Fibroblast of skin of scalp (primary cell): ENCODE results near the gene TCL1A.
"Not testable (repeated sequence)": the region's sequence is repeated elsewhere in the genome, so short reads cannot be mapped to it uniquely, and the experiment has no call there.

ENCODE experiments used
- DNase-seq: peaks from one replicate; pipeline ENCODE4 v3.0.0-alpha.2; 2013

Gene TCL1A

DNA sequence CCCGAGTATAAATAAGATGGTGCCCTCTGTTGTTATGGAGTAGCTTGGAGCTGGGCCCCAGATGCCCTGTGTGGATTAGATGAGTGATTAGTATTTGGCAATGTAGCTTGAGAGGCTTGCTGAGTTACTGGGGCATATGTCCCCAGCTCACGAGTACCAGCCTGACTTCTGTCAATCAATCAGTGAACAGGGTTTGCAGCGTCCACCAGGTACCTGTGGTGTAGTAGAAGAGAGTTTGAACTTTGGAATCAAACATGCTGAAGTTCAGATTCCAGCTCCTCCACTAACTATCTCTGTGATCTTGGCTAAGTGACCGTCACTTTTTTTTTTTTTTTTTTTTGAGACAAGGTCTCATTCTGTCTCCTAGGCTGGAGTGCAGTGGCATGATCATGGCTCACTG lies 39.3 kb downstream of the TCL1A start:
- DNase-seq, result no peak

DNA sequence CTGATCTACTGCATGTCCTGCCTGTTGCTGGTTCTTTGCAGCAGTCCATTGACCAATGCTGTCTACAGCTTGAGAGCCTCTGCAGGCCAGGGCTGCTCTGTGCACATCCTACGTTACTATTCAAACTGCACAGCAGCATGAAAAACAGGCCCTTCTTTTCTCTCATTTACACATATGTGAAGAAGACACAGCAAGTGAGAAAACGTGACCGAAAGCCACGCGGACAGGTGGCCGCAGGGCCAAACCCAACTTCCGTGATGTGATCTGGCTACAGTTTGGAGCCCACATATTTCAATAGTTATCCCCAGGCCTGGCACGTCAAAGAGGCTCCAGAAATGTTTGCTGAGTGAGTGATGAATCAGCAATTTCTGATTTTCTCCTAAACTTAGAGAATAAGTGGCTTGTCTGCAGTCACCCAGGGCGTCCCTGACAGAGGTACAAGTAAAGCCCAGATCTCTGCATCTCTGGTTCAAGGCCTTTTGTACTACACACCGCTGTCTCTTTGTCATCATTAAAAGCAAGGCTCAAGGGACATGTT lies 45.6 kb downstream of the TCL1A start:
- no peak for DNase-seq

DNA sequence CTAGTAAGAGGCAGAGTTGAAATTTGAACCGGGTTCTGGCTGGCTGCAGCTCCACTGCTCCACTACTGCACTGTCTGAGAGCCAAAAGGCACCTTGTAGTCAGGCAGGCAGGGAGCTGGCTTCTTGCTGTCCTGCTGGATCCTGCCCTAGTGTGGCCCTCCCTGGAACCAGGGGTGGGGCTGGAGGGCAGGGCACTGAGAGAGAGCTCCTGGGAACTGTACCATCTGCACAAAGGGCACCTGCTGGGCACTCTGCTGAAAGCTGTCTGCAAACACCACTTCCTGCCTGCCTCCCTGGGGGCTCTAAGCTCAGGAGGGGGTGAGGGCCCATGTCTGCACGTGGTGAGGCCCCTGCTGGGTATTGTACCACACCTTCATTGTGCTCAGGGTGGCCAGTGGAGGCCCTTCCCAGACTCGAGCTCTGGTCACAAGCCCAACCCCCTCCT lies 46.7 kb downstream of the TCL1A start:
- no peak for DNase-seq

DNA sequence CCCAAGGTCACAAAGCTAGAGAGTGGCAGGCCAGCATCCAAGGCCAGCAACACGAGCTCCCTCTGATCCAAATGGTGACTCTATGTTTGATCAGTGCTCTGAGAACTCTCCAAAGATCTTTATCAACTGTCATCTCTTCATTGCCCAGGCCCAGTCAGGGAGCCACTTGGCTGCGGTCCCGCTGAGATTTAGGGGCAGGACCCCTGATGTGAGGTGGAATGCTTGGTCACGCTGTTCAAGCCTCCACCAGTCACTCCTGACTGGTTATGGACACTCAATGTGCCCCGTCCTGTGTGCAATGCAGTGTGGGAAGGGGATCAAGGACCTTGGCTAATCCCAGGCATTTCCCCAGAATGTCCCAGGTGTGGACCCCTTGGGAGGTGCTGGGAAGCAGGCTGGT lies 47.5 kb downstream of the TCL1A start:
- DNase-seq, result no peak

DNA sequence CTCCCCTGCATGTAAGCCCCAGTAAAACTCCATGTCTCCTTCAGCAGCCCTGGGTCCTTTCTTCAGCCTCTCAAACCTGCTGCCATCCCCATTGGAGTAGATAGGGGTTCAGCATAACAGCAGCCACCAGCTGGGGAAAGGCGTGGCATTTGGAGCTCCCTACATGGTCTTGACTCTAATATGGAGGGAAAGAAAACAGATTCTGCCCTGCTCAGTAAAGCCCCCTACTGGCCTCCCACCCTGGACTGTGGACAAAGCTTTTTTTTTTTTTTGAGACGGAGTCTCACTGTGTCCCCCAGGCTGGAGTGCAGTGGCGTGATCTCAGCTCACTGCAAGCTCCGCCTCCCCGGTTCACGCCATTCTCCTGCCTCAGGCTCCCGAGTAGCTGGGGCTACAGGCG lies 48.4 kb downstream of the TCL1A start:
- not testable (repeated sequence) for DNase-seq

DNA sequence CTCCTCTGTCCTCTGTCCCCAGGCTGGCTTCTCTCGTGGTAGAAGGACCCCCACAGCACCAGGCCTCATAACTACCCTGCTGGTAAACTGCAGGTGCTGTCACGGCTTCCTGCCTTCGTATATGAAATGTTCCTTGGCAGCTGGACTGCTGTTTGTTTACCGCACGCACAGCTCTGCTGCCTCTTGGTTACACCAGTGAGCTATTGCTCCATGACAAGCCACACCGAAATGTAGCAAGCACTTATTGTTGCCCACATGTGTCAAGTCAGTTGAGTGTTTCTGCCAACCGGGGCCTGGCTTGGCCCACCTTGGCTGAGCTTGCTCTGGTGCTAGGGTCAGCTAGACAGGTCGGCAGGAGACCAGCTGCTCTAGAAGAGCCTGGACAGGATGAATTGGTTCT lies 49.4 kb downstream of the TCL1A start:
- DNase-seq, result no peak

DNA sequence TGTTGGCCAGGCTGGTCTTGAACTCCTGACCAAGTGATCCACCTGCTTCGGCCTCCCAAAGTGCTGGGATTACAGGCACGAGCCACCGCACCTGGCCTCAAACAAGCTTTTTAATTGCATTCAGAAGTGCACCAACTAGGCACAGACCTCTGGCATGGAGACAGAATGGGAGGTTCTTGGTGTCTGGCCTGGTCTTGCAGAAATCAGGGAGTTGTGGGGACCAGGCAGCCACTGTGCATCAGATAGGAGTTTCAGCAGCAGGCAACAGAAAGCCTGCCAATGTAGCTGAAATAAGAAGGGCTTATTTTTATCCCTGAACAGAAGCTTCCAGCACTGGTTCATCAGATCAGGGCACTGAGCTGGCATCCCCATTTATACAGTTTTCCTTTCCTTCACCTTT lies 49.9 kb downstream of the TCL1A start:
- DNase-seq, result no peak

DNA sequence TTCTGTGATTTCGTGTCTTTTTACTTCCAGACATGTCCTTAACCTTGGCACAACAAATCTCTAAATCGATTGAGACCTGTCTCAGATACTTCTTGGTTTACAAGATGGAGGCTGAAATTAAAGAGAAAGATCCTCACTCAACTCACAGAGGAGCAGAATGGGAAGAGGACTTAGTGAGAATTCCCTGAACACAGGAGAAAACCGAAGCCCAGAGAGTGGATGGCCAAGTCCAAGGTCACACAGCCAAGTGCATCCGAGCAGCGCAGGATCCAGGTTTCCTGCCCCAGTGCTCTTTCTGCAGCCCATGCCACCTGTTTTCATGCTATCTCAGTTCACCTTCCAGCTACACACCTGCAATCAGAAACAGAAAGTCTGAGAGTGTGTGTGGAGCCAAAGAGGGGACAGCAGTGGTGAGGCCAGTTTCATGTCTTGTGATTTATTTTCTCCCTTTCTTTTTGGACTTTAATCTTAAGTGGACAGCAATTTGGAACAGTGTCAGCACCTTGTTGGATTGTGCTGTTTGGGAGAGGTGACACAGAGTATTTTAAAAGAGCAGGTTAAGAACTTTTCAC lies 50.6 kb downstream of the TCL1A start:
- no peak for DNase-seq

DNA sequence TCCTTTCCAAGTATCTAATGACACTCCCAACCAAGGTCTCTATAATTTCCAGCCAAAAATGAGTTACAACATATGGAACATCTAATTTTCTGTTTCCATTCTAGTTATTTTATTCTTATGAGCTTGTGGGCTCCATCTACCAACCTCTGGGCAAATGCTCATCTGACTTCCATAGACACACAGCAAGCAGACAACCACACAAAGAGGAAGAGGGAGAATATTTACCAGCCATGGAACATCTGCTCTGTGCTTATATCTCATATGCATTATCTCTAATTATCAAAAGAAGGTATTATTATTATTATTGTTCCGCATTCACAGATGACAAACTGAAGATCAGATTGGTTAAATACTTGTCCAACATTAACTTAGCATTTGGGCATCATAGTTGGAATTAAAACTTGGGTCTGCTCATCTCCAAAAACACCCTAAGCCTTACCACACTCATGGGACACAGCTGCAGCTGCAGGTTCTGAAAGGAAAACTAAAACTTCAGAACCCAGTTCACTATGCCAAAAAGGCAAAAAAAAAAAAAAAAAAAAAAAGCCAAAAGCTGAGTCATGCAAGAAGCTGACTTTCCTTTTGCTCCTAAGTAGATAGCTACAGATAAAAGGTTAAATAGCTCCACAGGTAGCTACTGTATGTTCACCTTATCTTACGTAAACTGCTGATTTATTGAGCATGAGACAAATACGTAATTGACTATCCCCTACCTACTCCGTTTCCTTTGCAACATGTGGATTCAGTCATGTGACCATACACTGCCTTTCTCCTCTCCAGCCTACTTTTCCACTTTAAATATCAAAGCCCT lies 51.3 kb downstream of the TCL1A start:
- no peak for DNase-seq

DNA sequence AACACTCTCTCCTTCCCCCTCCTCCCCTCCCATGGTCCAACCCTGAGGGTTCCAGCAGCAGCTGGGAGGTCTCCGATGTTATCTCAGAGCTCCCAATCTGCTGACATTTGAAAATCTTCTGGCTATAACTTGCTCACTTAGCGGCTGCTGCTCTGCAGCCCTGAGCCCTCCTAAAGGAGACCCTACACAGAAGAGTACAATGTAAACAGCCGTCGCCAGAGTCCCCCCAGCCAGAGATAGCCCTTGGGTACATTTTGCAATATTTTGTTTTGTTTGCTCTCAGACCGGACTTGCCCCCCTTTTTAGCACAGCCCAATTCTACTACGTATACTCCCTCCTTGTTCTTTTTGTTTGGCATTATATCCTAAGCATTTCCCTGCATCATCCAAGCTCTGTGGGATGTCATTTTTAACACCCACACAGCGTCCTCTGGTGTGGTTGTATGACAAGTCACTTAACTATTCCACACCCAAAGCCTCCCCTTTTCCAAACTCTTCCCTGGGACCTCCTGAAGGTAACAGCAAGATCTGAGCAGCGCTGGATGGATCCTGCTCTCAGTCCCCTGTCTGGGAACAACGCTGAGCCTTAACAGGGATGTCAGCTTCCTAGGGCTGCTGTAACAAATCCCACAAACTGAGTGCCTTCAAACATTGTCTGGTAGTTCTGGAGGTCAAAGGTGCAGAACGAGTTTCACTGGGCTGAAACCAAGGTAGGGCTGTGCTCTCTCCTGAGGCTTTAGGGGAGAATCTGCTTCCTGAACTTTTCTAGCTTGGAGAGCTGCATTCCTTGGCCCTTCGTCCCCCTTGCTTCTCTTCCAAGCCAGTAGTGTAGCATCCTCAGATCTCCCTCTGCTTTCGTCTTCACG lies 53.0 kb downstream of the TCL1A start:
- DNase-seq, result no peak

DNA sequence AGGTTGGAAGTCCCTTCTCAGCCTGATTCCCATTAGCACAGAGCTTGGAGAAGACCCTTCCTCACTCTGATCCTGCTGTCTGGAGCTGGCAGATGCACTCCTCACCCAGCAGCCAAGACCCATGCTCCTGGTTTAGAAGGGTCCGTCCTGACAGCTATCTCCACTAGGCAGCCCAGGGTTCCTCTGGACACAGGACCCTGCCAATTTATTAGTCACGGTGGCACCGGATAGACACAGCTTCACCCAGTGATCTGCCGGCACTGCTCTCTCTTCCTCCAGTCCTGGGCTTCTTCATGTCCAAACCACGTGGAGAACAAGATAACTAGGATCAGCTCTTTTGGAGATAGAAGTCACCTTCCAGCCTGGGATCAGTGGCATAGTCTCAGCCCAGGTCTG lies 53.9 kb downstream of the TCL1A start:
- no peak for DNase-seq
